Measurements from ENCODE around the gene FALEC. TPM values are rescaled to one million over a fixed set of nuclear protein-coding genes. Genes with fewer than 3 reads are reported as not detected.

Gene FALEC
- total and polyA plus RNA-seq, 9 of the 15 experiments (the other 6 are each of a cell fraction or from before 2014, with no cell fraction given) = 0.15 to 1.8 (median 0.53) TPM; not detected in 5

GRCh38 chr1:150548324-150548631, 32.7 kb downstream of the FALEC start:
- intact Hi-C loops (cut with micrococcal nuclease) (loop anchor here (5.0 to 10.0 kb wide), 4 partner anchors 41 to 429 kb away; partner anchors contain the start of genes CA14, ECM1 and RPRD2), in situ Hi-C loops (cut with MboI) (no loop called here)
- Histone ChIP-seq H3K9ac (ENCODE audit: insufficient read depth in 1 of 2, low read depth in 2 of 2, low read length in 2 of 2) (peak overlapping the region; percentile 95 to 99; a peak in 3 of 4 replicates), H3K4me2 (ENCODE audit: insufficient read depth, low read length) (peak overlapping the region; percentile 83), H3K27me3 (ENCODE audit: control insufficient read depth in 2 of 2, insufficient read depth in 2 of 2, low read length in 2 of 2) (no peaks in the 10 kb centered on the region), H2AFZ (ENCODE audit: low read depth, low read length) (peak overlapping the region; percentile 61), H3K4me1 (replicated peaks in 1 of 2; ENCODE audit: control insufficient read depth in 2 of 2, insufficient read depth in 2 of 2, low read length in 2 of 2) (peaks cover 56 to 84% of the 10 kb centered on the region in 2 experiments), H3K9me3 (replicated peaks; ENCODE audit: control insufficient read depth, insufficient read depth, low read depth, low read length) (no peaks in the 10 kb centered on the region), H3K79me2 (ENCODE audit: control insufficient read depth, insufficient read depth, low read length) (peaks cover 65% of the 10 kb centered on the region), H3K9me1 (ENCODE audit: control insufficient read depth, insufficient read depth, low read length) (no peaks in the 10 kb centered on the region), H3K4me3 (peak overlapping the region; percentile 75), H3K27ac (ENCODE audit: extremely low read depth, low read depth, low read length) (peak overlapping the region; percentile 87), H4K20me1 (replicated peaks; ENCODE audit: control insufficient read depth, insufficient read depth, low read length) (no peaks in the 10 kb centered on the region), H3K36me3 (ENCODE audit: control insufficient read depth, insufficient read depth, low read length) (peaks cover 16% of the 10 kb centered on the region)
- BruUV-seq (replicated peaks) = no TSS peak
- 0% methylated on average over 4 of the region's 4 CpGs for WGBS (ENCODE audit: insufficient coverage, low coverage, missing lambda C conversion rate)
- ChIA-PET POLR2A (interaction anchor here (0.8 to 8.9 kb wide), 10 partner anchors 8 to 81 kb away, joined by 3 to 53 read pairs (median 4); partner anchors contain the start of genes ENSA and TARS2), CTCF (ENCODE audit: low intra/inter-chr PET ratio) (interaction anchor here (0.6 kb wide), 1 partner anchor 306 kb away, joined by 3 read pairs; no protein-coding TSS in a partner anchor)
- DNase-seq (ENCODE audit: extremely low read depth in 1 of 4, low spot score in 3 of 4) = no peak
- ATAC-seq = no peak
- no peak for FAIRE-seq
- TF ChIP-seq ZKSCAN3 (CRISPR knock-in tag; IDR thresholded peaks at IDR 0.05) (no peak), DACH1 (IDR thresholded peaks at IDR 0.05; ENCODE audit: partially characterized antibody) (no peak), RAD21 (CRISPR knock-in tag; conservative IDR thresholded peaks at IDR 0.05 in 1 of 2, IDR thresholded peaks at IDR 0.05 in 1 of 2) (no peak), TFAP4 (CRISPR knock-in tag; IDR thresholded peaks at IDR 0.05; ENCODE audit: borderline replicate concordance) (no peak), ZNF75A (CRISPR knock-in tag; IDR thresholded peaks at IDR 0.05) (no peak), CHD2 (IDR thresholded peaks at IDR 0.05; ENCODE audit: low read depth, low read length) (no peak), PATZ1 (CRISPR knock-in tag; IDR thresholded peaks at IDR 0.05; ENCODE audit: borderline replicate concordance) (no peak), ADNP (tag; IDR thresholded peaks at IDR 0.05) (peak; percentile 62; the same call in 1 of the 2 replicates), ASH1L (IDR thresholded peaks at IDR 0.05; ENCODE audit: borderline replicate concordance, low read depth, partially characterized antibody) (no peak)
- TF ChIP-seq, protein P1, sequence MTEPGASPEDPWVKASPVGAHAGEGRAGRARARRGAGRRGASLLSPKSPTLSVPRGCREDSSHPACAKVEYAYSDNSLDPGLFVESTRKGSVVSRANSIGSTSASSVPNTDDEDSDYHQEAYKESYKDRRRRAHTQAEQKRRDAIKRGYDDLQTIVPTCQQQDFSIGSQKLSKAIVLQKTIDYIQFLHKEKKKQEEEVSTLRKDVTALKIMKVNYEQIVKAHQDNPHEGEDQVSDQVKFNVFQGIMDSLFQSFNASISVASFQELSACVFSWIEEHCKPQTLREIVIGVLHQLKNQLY (CRISPR knock-in tag; conservative IDR thresholded peaks at IDR 0.05) = no peak
- TF ChIP-seq, protein P2, sequence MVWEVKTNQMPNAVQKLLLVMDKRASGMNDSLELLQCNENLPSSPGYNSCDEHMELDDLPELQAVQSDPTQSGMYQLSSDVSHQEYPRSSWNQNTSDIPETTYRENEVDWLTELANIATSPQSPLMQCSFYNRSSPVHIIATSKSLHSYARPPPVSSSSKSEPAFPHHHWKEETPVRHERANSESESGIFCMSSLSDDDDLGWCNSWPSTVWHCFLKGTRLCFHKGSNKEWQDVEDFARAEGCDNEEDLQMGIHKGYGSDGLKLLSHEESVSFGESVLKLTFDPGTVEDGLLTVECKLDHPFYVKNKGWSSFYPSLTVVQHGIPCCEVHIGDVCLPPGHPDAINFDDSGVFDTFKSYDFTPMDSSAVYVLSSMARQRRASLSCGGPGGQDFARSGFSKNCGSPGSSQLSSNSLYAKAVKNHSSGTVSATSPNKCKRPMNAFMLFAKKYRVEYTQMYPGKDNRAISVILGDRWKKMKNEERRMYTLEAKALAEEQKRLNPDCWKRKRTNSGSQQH (CRISPR knock-in tag; IDR thresholded peaks at IDR 0.05) = no peak
- TF ChIP-seq, protein P3, sequence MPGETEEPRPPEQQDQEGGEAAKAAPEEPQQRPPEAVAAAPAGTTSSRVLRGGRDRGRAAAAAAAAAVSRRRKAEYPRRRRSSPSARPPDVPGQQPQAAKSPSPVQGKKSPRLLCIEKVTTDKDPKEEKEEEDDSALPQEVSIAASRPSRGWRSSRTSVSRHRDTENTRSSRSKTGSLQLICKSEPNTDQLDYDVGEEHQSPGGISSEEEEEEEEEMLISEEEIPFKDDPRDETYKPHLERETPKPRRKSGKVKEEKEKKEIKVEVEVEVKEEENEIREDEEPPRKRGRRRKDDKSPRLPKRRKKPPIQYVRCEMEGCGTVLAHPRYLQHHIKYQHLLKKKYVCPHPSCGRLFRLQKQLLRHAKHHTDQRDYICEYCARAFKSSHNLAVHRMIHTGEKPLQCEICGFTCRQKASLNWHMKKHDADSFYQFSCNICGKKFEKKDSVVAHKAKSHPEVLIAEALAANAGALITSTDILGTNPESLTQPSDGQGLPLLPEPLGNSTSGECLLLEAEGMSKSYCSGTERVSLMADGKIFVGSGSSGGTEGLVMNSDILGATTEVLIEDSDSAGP (CRISPR knock-in tag; IDR thresholded peaks at IDR 0.05) = no peak
- TF ChIP-seq, protein P4, sequence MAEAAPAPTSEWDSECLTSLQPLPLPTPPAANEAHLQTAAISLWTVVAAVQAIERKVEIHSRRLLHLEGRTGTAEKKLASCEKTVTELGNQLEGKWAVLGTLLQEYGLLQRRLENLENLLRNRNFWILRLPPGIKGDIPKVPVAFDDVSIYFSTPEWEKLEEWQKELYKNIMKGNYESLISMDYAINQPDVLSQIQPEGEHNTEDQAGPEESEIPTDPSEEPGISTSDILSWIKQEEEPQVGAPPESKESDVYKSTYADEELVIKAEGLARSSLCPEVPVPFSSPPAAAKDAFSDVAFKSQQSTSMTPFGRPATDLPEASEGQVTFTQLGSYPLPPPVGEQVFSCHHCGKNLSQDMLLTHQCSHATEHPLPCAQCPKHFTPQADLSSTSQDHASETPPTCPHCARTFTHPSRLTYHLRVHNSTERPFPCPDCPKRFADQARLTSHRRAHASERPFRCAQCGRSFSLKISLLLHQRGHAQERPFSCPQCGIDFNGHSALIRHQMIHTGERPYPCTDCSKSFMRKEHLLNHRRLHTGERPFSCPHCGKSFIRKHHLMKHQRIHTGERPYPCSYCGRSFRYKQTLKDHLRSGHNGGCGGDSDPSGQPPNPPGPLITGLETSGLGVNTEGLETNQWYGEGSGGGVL (CRISPR knock-in tag; IDR thresholded peaks at IDR 0.05) = no peak

Measured in K562 (cell line).